Pancreas (tissue), 10 donors: ENCODE results near the gene LLPH. TPM values are rescaled to one million over a fixed set of nuclear protein-coding genes. Genes with fewer than 3 reads are reported as not detected.

Experiments
- ATAC-seq, 4 donors: fragments of 200-7000 bp; cut with Tn5 transposase; one replicate each; pipeline versions ENCODE4 v1.8.0 to v1.9.1; 2020; ENCODE audit warnings: mild to moderate bottlenecking in 4 of 4, moderate library complexity in 4 of 4
- DNase-seq, 6 donors: peaks; one replicate each; pipeline ENCODE4 v3.0.0-alpha.2; 2020
- FAIRE-seq: peaks from 2 replicates; lab custom pipeline; 2012; peaks lifted over from hg19 to GRCh38; lab: Jason Lieb, UNC
- H3K27ac ChIP-seq, 4 donors: fragments of 200-600 bp; sonication (generic); 1 replicate in 3 of 4; 2 replicates in 1 of 4; pipeline versions ENCODE4 v1.5.0 to v1.8.0; 2020
- H3K27me3 ChIP-seq, 4 donors: fragments of 200-600 bp; one replicate each; pipeline ENCODE4 v1.8.0; 2021
- H3K36me3 ChIP-seq, 3 donors: fragments of 200-600 bp; sonication (generic) in 1 of 3; one replicate each; pipeline versions ENCODE4 v1.5.0 to v1.8.0; 2020 to 2021
- H3K4me1 ChIP-seq, 3 donors: fragments of 200-600 bp; one replicate each; pipeline ENCODE4 v1.8.0; 2021
- H3K4me3 ChIP-seq, 4 donors: fragments of 200-600 bp; sonication (generic) in 2 of 4; one replicate each; pipeline versions ENCODE4 v1.5.0 to v1.8.0; 2020 to 2021
- H3K9me3 ChIP-seq, 4 donors: fragments of 200-600 bp; one replicate each; pipeline ENCODE4 v1.8.0; 2021
- WGBS, 2 donors: extraction: QIAGEN DNeasy Blood & Tissue Kit; methylation state at CpG; one replicate each; pipeline ENCODE4 v1.1.7; 2013; 5-methylcytosine and 5-hydroxymethylcytosine counted together
- intact Hi-C, 3 donors: fragments of 100-400 bp; cut with DNase I; formaldehyde crosslinking; loops; one replicate each; pipeline versions ENCODE4 v1.11.1 to v1.14.2; 2022
- polyA plus RNA-seq, 2 donors: library from polyadenylated mRNA; stranded (reverse); fragments of 200-250 nt; gene quantifications; one replicate each; pipeline ENCODE4 v1.2.3, GENCODE V29; 2013
- total RNA-seq, 6 donors: library from RNA; stranded (reverse); fragmentation: NEBNext Ultra II Directional in 4 of 6; extraction: Animal tissue kit (Norgen Biotek cat#: 25700) in 4 of 6; gene quantifications; one replicate each; pipeline versions ENCODE4 v1.2.1 to v1.2.4, GENCODE V29; 2021 to 2023
- TF ChIP-seq, protein P1 (sequence below), 4 donors: fragments of 200-600 bp; sonication (generic) in 3 of 4; IDR thresholded peaks; one replicate each; pipeline versions ENCODE4 v1.5.0 to v1.8.0; 2021; ENCODE audit warnings: antibody characterized with exemption in 4 of 4
- donor health status: healthy with polysubstance abuse.
- donor health status: DM: no; HTN: no; CAD: no; lungs with moderate emphysema.
- donor health status: DM: no; HTN: no; CAD: no.
- donor health status: control.
- donor health status: control.
- donor health status: Bipolar disorder and iron deficiency.
- donor health status: DM: yes; HTN: yes; CAD: no.
- donor health status: DM: no; HTN: no; CAD: no.
- donor health status: DM: no; HTN: no; CAD: no.
- donor health status: DM: yes; HTN: yes; CAD: no.

The LLPH gene
- total and polyA plus RNA-seq, 8 donors, result 3.8 to 10.5 (median 7.9) TPM

- TF ChIP-seq, protein P1, sequence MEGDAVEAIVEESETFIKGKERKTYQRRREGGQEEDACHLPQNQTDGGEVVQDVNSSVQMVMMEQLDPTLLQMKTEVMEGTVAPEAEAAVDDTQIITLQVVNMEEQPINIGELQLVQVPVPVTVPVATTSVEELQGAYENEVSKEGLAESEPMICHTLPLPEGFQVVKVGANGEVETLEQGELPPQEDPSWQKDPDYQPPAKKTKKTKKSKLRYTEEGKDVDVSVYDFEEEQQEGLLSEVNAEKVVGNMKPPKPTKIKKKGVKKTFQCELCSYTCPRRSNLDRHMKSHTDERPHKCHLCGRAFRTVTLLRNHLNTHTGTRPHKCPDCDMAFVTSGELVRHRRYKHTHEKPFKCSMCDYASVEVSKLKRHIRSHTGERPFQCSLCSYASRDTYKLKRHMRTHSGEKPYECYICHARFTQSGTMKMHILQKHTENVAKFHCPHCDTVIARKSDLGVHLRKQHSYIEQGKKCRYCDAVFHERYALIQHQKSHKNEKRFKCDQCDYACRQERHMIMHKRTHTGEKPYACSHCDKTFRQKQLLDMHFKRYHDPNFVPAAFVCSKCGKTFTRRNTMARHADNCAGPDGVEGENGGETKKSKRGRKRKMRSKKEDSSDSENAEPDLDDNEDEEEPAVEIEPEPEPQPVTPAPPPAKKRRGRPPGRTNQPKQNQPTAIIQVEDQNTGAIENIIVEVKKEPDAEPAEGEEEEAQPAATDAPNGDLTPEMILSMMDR (IDR thresholded peaks at IDR 0.05), result no peak
Observed at GRCh38 chr12:66083766-66084165, 46.8 kb downstream of the LLPH start.

DNA sequence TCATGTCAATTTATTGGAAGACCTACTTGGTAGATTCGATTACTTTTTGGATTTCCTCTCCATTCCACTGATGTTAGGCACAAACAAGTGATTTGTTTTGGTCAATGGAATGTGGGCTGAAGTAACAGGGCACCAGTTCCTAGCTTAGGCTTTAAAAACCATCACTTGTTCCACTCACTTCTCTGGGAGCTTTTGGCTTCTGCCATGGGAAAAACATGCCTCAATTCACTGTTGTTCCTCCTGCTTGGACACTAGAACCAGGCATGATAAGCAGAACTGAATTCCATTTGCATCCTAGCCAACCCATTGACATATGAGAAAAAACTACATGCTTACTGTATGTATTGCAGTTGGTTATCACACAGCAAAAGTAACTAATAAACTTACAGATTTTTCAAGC is 47.8 kb downstream of the LLPH start:
- intact Hi-C loops, result no loop called here
- ATAC-seq (no peak), FAIRE-seq (no peak), DNase-seq (no peak)
- no peaks in the 10 kb centered on the region for H3K9me3 ChIP-seq
- H3K27ac ChIP-seq, result no peak overlapping the region
- H3K27me3 ChIP-seq, result peaks cover 0 to 4% (median 0%) of the 10 kb centered on the region in 4 donors
- no peaks in the 10 kb centered on the region for H3K4me1 ChIP-seq
- WGBS, 2 donors, result 59 to 67% methylated on average over 1 of the region's 1 CpG
- no peaks in the 10 kb centered on the region for H3K36me3 ChIP-seq
- H3K4me3 ChIP-seq, result no peak overlapping the region
- TF ChIP-seq, protein P1 (IDR thresholded peaks at IDR 0.05), result no peak

More at GRCh38 chr12:66083766-66084165, 46.8 kb downstream of the LLPH start:
- Histone ChIP-seq H3K4me3 (no peak overlapping the region), H3K9me3 (no peaks in the 10 kb centered on the region), H3K4me1 (no peaks in the 10 kb centered on the region), H3K36me3 (no peaks in the 10 kb centered on the region), H3K27ac (no peak overlapping the region), H3K27me3 (no peaks in the 10 kb centered on the region)
- DNase-seq (no peak), ATAC-seq (no peak), FAIRE-seq (no peak)
- 52 to 59% methylated on average over 1 of the region's 1 CpG for WGBS, 2 donors
- intact Hi-C loops, result no loop called here

DNA sequence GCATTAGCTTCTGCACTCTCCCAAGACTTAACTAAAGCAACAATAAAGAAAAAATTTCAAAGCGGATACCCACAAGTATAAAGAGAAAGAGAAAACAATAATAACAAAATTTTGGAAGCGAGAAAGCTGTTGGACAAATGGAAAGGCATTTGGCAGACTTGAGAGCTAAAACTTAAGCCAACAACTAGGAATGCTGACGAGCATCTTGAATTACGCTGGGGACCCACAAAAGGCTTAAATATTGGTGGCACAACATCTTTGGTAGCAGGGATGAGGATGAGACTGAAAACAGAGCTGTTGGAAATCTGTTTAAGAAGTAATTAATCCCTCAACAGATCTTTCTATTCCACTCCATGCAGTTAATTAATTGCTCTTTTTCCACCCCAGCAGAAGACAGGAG is 49.8 kb downstream of the LLPH start:
- TF ChIP-seq, protein P1 (IDR thresholded peaks at IDR 0.05), result no peak
- ATAC-seq, result no peak
- intact Hi-C loops, result no loop called here

GRCh38 chr12:66077542-66077941 is 53.0 kb downstream of the LLPH start:
- TF ChIP-seq, protein P1 (IDR thresholded peaks at IDR 0.05), result no peak
- ATAC-seq (no peak), FAIRE-seq (no peak), DNase-seq (no peak)
- Histone ChIP-seq H3K4me3 (no peak overlapping the region), H3K9me3 (no peaks in the 10 kb centered on the region), H3K27ac (no peak overlapping the region), H3K36me3 (no peaks in the 10 kb centered on the region), H3K27me3 (peaks cover 0 to 4% (median 0%) of the 10 kb centered on the region in 4 donors), H3K4me1 (no peaks in the 10 kb centered on the region)
- intact Hi-C loops, result no loop called here
- WGBS, 2 donors, result 69 to 88% methylated on average over 1 of the region's 1 CpG

More for the DNA sequence above, 49.8 kb downstream of the LLPH start:
- Histone ChIP-seq H3K27me3 (peaks cover 0 to 4% (median 0%) of the 10 kb centered on the region in 4 donors), H3K27ac (no peak overlapping the region), H3K4me1 (no peaks in the 10 kb centered on the region), H3K36me3 (no peaks in the 10 kb centered on the region), H3K4me3 (no peak overlapping the region), H3K9me3 (no peaks in the 10 kb centered on the region)
- FAIRE-seq (no peak), DNase-seq (no peak)
- WGBS, 2 donors, result 79 to 89% methylated on average over 4 of the region's 4 CpGs

GRCh38 chr12:66074561-66074960 is 56.0 kb downstream of the LLPH start:
- FAIRE-seq (no peak), DNase-seq (no peak), ATAC-seq (no peak)
- Histone ChIP-seq H3K4me1 (no peaks in the 10 kb centered on the region), H3K36me3 (no peaks in the 10 kb centered on the region), H3K4me3 (no peak overlapping the region), H3K27me3 (peaks cover 0 to 4% (median 0%) of the 10 kb centered on the region in 4 donors), H3K27ac (no peak overlapping the region), H3K9me3 (no peaks in the 10 kb centered on the region)
- WGBS, 2 donors, result 46 to 60% methylated on average over 2 of the region's 2 CpGs
- TF ChIP-seq, protein P1 (IDR thresholded peaks at IDR 0.05), result no peak
- intact Hi-C loops, result no loop called here
